GM18502 (cell line): ENCODE results near the gene TACR1.
"Not testable (repeated sequence)": the region's sequence is repeated elsewhere in the genome, so short reads cannot be mapped to it uniquely, and the experiment has no call there.

ENCODE experiments used
- ATAC-seq: cut with Tn5 transposase; IDR thresholded peaks from one replicate; pipeline ENCODE4 v1.9.1; 2021; ENCODE audit warnings: mild to moderate bottlenecking; ENCODE audit not compliant: unreplicated experiment, poor library complexity

TACR1 gene

DNA sequence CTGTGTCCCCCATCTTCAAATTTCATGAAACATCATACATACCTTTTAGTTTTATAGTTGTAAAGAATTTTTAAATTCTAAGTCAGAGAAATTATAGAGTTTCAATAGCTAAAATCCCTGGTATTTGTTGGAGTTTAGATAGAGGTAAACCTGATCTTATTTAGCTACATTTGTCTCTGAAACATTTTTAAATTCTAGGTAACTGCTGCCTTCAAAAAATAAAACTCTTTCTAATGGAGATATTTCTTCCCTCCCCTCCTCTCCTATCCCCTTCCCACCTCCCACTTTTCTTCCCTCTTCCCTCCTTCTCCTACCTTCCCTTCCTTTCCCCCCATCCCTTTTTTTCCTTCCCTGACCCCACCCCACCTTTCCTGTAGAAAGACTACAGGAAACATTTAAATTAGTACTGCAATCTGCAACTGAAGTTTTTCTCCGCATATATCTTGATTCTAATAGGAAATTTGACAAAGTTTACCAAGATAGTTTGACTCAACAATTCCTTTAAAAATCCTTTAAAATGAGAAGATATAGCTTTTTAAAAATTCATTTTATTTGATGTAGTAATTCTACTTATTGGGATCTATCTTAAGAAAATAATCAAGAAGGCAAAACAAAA lies 4.1 kb downstream of the TACR1 start:
- no peak for ATAC-seq

DNA sequence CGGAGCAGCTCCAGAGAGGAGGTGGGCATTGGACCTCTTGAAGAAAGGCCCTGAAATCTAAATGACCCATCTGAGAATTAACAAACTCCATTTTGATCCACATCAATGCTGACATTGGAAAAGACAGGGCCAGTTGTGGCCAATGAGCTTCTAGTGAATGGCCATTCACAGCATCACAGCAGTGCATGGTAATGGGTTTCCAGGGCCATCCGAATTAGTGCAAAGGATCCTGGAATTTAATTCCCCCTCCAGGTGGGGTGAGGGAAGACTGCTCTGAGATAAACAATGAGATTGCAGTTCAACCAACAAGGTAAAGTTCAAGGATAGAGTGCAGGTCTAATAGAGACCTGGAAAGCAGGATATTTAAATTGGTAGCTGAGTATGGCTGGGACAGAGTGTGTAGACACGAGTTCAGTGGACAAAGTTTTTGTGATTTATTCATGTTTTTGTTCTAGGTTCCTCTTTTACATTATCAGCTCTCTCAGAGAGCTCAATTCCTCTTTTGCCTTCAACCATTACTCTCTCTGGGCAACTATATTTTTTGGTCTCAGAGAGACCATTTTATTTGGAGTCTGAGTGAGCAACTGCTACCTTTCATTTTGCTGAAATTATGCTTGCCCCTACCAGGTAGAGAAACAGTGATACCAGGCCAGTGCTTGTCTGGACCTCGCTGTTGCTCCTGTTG lies 5.0 kb downstream of the TACR1 start:
- no peak for ATAC-seq

DNA sequence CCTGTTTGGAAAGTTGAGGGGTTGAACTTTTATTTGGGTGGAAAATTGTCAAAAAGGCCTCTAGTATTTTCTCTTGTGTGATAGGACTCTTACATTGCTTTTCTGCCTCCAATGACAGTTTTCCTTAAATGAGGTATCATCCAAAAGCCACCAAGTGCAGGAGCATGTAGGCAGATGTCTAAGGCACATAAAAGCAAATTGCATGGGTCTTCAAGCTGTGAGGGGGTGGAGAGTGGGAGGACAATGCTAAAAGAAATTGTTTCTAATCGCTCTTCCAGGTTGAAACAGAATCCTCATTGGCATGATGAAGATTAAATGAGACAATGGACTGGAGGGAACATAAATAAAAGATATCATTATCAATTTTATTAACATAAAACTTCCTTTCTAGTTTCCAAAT lies 6.8 kb downstream of the TACR1 start:
- ATAC-seq, result no peak

DNA sequence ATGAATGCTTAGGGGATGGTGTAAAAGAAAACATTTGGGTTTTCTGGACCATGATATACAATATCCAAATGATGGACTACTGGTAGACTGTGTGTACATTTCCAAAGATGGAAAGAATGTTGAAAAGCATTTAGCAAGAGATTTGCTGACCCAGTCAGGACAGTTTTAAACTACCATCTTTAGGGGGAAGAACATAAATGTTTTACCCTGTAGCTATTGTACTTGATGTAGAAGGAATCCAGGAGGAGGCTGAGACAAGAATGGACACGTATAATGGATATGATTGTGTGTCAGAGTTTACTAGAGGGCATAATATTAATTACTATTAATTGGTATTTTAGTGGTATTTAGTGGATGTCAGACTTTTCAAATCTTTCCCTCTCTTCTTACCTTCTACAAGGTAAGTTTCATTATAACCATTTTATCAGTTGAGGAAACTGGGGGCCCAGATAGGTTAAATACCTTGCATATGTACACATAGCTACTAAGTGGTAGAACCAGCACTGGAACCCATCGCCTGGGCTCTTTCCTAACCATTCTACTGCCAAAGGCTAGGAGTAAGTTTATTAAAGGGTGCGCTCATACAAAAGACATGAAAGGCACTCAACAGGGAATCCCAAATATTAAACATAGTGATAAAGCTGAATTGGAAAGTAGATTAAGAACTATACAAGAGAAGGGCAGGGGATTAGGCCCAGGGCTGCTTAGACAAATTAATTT lies 8.9 kb downstream of the TACR1 start:
- ATAC-seq, result no peak

DNA sequence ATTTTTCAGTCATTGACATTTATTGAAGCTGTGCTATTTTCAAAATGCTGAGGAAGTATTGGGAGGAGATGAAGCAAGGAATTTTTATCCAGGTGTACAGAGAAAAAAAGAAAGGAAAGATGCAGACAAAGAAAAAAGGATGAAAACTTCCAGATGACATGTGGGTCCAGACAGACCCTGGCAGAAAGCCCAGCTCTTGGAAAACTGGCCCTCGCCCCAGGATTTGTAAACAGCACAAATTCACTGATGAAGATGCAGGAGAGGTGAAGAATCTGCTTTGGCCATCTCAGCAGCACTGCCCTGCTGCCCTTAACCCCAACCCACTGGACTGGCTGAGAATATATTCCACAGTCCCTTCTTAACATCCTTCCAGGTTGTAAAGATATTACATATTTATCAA lies 12.5 kb downstream of the TACR1 start:
- no peak for ATAC-seq

DNA sequence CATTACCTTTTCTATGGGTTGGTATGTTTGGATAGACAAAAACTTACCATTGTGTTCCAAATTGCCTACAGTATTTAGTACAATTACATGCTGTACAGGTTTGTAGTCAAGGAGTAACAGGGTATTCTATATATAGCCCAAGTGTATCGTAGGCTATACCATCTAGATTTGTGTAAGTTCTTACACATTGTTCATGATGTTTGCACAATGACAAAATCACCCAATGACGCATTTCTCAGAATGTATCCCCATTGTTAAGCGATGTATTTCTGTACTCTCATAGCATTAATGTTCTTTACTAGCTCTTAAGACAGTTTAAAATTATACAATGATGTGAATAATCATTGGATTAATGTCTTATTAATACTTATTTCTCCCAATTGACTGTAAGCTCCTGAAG lies 16.7 kb downstream of the TACR1 start:
- no peak for ATAC-seq

DNA sequence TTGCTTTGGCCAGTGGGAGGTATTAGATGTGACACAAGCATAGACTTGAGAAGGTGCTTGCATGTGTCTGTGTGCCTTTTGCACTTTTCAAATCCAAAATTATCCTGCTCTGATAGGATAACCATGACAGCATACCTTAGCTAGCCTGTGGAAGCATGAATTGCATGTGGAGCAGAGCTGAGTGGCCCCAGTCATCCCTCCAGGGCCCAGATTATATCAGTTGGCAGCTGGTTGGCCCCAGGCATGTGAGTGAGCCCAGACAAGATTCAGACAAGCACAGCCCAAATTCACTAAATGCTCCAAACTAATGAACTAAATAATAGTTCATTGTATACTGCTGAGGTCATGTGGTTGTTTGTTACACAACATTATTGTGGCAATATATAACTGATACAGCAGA lies 18.8 kb downstream of the TACR1 start:
- ATAC-seq, result no peak

DNA sequence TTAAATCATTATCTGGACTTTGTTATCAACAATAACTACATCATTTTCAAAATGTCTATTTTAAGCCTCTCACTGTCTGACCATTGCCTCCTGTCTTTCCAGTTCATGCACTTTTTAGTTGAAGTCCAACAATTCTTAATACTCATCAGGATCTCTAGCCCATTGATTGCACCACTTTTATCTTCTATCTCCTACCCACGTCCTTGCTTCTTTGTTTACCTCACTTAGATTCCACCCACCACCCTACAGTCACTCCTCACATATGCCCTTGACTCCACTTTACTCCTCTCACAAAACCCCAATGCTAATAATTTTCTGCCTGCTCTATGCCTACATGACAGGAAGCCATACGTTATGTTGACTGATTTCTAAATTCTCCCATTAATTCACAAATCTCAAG lies 21.9 kb downstream of the TACR1 start:
- no peak for ATAC-seq

DNA sequence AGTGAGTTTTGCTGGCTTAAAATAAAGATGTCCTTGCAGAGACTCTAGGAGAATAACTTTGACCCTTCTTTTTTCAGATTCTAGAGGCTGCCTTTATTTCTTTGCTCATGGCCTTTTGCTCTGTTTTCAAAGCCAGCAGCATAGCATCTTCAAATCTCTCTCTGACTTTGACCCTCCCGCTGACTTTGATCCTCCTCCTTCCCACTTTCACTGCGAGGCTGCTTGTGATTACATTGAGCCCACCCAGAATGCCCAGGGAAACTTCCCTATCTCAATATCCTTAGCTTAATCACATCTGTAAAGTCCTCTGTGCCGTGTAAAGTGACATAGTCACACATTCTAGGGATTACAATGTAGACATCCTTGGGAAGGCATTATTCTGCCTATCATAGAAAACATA lies 23.9 kb downstream of the TACR1 start:
- no peak for ATAC-seq

DNA sequence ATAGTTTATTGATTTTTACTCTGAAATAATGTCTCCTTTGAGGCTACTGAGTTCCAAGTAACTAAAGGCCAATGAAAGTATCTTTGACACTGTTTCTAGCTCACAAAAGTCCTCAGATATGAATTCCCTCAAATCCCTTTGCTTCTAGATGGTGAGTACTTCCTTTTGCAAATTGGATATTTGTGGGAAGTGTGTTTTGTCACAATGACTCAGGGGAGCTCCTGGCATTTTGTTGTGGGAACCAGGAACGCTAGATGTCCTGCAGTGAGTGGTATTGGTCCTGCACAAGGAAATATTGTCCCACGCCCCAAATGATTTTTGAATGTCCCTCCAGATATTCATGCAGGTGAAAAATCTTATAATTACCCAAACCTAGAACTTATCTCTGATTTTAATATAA lies 24.3 kb downstream of the TACR1 start:
- ATAC-seq, result no peak

DNA sequence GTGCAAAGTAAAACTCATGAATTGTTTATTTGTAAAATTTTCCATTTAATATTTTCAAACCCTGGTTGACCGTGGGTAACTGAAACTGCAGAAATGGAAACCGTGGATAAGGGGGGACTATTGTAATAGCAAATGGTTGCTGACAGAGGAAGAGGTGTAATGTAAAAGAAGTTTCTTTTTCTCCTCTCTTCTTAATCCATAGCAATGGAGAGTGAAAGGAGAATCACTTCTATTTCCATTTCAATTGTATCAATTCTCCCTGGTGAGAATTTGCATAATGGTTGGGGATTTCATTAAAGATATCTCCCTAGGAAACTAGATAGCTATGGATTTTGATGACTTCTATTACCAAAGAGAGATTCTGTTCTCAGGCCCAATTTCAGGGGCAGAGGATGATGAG lies 24.8 kb downstream of the TACR1 start:
- no peak for ATAC-seq

DNA sequence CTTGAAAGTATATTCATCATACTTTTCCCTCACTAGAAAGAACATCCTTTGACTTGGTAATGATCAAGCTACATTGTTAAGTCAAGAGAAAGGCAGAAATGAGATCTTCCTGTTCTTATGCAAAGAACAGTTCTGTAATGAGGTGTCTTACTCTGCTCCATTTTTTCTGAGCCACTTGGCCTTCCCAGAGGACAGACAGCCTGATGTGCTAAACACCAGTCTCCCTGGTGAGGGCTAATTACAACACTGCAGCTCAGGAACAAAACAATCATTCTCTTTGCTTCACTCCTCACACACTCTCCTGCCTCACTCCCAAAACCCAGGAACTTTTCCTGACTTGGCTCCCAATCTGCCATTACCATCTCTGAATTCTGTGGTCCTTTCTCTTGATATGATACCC lies 25.6 kb downstream of the TACR1 start:
- ATAC-seq, result no peak

DNA sequence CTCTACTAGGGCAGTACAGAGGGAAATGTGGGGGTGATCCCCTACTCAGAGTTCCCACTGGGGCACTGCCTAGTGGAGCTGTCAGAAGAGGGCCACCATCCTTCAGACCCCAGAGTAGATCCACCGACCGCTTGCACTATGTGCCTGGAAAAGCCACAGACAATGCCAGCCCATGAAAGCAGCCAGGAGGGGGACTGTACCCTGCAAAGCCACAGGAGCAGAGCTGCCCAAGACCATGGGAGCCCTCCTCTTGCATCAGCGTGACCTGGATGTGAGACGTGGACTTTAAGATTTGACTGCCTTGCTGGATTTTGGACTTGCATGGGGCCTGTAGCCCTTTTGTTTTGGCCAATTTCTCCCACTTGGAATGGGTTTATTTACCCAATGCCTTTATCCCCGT lies 27.9 kb downstream of the TACR1 start:
- ATAC-seq, result not testable (repeated sequence)

DNA sequence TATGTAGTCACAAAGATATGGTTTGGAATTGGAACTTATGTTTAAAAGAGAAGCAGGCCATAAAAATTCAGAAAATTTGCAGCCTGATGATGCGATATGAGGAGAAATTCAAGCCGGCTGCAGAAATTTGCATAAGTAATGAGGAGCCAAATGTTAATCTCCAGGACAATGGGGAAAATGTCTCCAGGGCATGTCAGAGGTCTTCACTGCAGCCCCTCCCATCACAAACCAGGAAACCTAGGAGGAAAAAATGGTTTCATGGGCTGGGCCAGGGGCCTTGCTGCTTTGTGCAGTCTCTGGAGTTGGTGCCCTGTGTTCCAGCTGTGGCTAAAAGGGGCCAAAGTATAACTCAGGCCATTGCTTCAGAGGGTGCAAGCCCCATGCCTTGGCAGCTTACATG lies 28.4 kb downstream of the TACR1 start:
- no peak for ATAC-seq

DNA sequence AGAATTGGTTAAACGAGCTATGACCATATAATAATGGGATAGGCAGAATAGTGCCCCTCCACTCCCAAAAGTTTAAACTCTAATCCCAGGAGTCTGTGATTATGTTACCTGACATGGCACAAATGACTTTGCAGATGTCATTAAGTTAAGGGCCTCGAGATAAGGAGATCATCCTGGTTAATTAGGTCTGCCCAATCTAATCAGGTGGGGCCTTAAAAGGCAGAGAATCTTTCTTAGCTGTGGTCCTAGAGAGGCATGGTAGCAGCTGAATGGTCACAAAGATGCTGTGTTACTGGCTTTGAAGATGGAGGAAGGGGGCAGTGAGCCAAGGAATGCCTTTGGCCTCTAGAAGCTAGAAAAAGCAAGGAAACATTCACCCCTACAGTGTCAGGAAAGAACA lies 31.1 kb downstream of the TACR1 start:
- ATAC-seq, result no peak

DNA sequence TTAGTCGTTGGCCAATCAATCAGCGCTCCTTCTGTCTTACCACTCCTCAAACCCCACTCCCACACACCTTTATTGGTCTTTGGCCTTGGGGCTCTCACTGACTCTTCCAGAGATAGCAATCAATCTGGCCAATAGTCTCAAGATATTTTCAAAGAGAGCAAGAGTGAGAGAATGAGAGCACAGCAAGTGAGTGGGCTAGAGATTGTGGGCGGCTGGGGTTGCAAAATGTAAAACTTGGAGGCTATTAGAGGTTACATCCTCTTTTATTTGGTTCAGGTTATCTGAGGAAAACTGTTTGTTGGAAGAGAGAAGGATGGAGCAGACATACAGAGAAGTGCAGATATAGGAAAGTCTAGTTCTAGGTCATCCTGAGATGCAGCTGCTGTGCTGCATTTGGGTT lies 32.8 kb downstream of the TACR1 start:
- ATAC-seq, result no peak

DNA sequence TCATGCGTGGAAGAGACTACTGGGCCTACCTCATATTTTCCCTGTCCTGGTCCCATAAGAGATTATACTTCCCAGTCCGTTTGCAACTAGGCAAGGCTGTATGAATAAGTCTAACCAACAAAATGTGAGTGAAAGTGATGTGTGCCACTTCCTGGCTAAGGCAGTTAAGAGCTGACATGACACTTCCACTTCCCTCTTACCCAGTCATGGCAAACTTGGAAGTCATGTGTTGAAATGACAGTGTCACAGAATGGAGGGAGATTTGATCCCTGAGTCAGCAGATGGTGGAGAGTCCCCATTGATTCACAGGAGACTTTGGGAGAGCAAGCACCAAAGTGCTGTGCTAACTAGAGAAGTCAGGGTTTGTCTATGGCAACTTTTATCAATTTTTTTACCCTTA lies 36.4 kb downstream of the TACR1 start:
- ATAC-seq, result no peak

DNA sequence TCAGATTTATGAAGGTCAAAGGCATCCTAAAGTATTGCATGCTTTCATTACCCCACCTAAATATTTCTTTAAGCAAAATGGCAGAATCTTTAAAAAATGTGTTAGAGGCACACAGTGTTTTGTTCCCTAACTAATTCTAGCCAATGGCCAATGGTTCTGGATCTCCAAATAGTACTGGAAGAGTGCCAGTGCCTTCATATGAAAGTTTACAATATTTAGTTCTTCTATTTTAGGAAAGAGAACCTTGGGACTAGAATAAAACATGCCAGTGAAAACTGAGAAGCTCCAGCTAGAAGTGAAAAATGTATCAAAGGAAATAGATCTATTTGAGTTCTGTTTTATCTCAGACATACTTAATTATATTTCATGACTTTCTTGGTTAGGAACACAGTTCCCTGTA lies 37.1 kb downstream of the TACR1 start:
- ATAC-seq, result no peak

DNA sequence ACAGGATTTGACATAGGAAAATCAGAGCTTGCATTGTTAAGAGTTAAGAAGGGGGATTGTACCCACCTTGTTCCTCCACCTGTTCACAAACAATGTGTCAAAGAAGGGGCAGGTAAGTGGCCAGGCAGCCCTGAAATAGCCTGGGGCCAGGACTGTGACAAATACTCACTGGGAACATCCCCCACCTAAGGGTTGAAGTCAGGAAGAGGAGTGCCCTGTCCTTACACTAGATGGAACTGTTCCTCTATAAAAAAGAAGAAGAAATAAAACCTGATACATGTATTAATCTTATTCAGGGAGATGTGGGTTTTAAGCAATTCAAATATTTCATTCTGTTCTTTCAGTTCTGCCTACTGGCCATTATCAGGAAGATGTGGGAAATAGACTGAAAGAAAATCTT lies 41.9 kb downstream of the TACR1 start:
- no peak for ATAC-seq

DNA sequence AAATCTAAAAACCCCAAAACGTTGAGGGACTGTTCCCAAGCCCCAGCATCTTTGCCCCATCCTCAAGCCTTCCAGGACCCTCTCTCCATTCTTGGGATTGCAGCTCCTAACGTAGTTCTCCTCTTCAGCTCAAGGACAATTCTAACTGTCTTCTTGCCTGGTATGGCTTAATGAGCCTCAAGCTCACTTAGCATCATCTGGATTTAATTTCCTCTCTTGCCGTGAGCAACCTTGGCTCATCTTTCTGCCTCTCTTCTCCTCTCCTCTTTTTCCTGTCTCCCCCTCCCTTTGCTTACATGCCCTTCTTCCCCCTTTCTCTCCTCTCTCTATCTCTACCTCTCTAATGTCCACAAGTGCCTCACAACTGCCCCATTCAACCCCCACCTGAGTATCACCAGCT lies 44.2 kb downstream of the TACR1 start:
- no peak for ATAC-seq

DNA sequence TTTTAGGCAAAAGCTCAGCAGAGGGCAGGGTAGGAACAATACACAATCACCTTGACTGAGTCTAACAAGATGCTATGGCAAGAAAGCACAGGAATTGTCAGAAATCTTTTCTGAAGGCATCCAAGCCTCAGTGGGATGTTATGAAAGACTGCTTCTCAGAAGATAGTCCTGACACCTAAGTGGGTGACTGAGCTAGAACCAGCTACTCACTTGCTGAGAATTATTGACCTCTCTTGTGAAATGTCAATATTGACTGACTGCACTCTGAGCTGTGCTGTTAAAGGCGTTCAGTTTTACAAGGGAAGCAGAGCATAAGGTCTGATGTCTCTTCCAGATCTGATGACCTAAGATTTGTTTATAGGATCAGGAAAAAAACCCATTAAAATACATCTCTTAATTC lies 46.1 kb downstream of the TACR1 start:
- no peak for ATAC-seq

DNA sequence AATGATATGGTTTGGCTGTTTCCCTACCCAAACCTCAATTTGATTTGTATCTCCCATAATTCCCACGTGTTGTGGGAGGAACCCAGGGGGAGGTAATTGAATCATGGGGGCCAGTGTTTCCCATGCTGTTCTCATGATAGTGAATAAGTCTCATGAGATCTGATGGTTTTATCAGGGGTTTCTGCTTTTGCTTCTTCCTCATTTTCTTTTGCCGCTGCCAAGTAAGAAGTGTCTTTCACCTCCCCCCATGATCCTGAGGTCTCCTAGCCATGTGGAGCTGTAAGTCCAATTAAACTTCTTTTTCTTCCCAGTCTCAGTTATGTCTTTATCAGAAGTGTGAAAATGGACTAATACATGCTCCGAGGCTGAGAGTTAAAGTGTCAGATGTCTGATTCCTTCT lies 47.1 kb downstream of the TACR1 start:
- not testable (repeated sequence) for ATAC-seq
